NCI-H2081 treated with DMSO at 0.1 percent for 48 hours (cell line): Measurements from ENCODE around the gene SPPL2B.

Experiments used
- DNase-seq: peaks from one replicate; lab custom pipeline; 2025; lab: John Stamatoyannopoulos, UW

The SPPL2B gene

GRCh38 chr19:2355168-2356035, 26.9 kb downstream of the SPPL2B start:
- no peak for DNase-seq

- DNase-seq = no peak
Observed at GRCh38 chr19:2356036-2356646, 27.7 kb downstream of the SPPL2B start.

- DNase-seq = no peak
Observed at GRCh38 chr19:2357279-2358206, 29.1 kb downstream of the SPPL2B start.

- DNase-seq = no peak
Observed at GRCh38 chr19:2358548-2359173, 30.2 kb downstream of the SPPL2B start.

- no peak for DNase-seq
Observed at GRCh38 chr19:2359992-2360685, 31.7 kb downstream of the SPPL2B start, which contains the start of gene TMPRSS9. TMPRSS9 (plus strand) TSS chr19:2360265; CDS start chr19:2389786, 29,521 bp downstream.

GRCh38 chr19:2360833-2361232, 32.3 kb downstream of the SPPL2B start:
- DNase-seq = no peak

- DNase-seq = no peak
Observed at GRCh38 chr19:2361246-2362045, 33.0 kb downstream of the SPPL2B start.

GRCh38 chr19:2362046-2362969, 33.8 kb downstream of the SPPL2B start:
- no peak for DNase-seq

- DNase-seq = no peak
Observed at GRCh38 chr19:2362970-2363300, 34.5 kb downstream of the SPPL2B start.

- no peak for DNase-seq
Observed at GRCh38 chr19:2363419-2363818, 34.9 kb downstream of the SPPL2B start.

- DNase-seq = no peak
Observed at GRCh38 chr19:2365201-2365970, 36.9 kb downstream of the SPPL2B start.

- no peak for DNase-seq
Observed at GRCh38 chr19:2371656-2372055, 43.2 kb downstream of the SPPL2B start.

- DNase-seq = no peak
Observed at GRCh38 chr19:2372076-2372612, 43.7 kb downstream of the SPPL2B start.

- no peak for DNase-seq
Observed at GRCh38 chr19:2374808-2375207, 46.3 kb downstream of the SPPL2B start.

GRCh38 chr19:2375353-2376121, 47.1 kb downstream of the SPPL2B start:
- DNase-seq = no peak

- DNase-seq = no peak
Observed at GRCh38 chr19:2376784-2377519, 48.5 kb downstream of the SPPL2B start.

GRCh38 chr19:2380567-2380966, 52.1 kb downstream of the SPPL2B start:
- no peak for DNase-seq
